Heart left ventricle (tissue), 16 donors: Measurements from ENCODE around the gene ARVCF. TPM values are rescaled to one million over a fixed set of nuclear protein-coding genes. Genes with fewer than 3 reads are reported as not detected.

Experiments
- ATAC-seq, 4 donors: fragments of 200-7000 bp; cut with Tn5 transposase; one replicate each; pipeline ENCODE4 v1.9.1; 2020 to 2022; ENCODE audit warnings: moderate library complexity in 4 of 4, mild to moderate bottlenecking in 3 of 4, moderate number of reproducible peaks in 1 of 4
- DNase-seq, 5 donors: peaks; one replicate each; pipeline ENCODE4 v3.0.0-alpha.2; 2020
- H3K27ac ChIP-seq, 12 donors: fragments of 200-600 bp; sonication (generic) in 4 of 12; one replicate each; pipeline versions ENCODE4 v1.5.0 to v1.8.0; 2016 to 2022; ENCODE audit warnings: mild to moderate bottlenecking in 2 of 12
- H3K27me3 ChIP-seq, 9 donors: fragments of 200-600 bp; sonication (generic) in 2 of 9; one replicate each; pipeline versions ENCODE4 v1.5.1 to v1.8.0; 2016 to 2022; ENCODE audit warnings: mild to moderate bottlenecking in 3 of 9
- H3K36me3 ChIP-seq, 9 donors: fragments of 200-600 bp; sonication (generic) in 2 of 9; one replicate each; pipeline versions ENCODE4 v1.5.0 to v1.8.0; 2018 to 2022; ENCODE audit warnings: mild to moderate bottlenecking in 2 of 9
- H3K4me1 ChIP-seq, 12 donors: fragments of 200-600 bp; sonication (generic) in 4 of 12; one replicate each; pipeline versions ENCODE4 v1.5.0 to v1.8.0; 2016 to 2022; ENCODE audit warnings: mild to moderate bottlenecking in 3 of 12
- H3K4me3 ChIP-seq, 12 donors: fragments of 200-600 bp; sonication (generic) in 4 of 12; one replicate each; pipeline versions ENCODE4 v1.5.0 to v1.8.0; 2017 to 2022; ENCODE audit warnings: mild to moderate bottlenecking in 9 of 12, moderate library complexity in 4 of 12
- H3K9me3 ChIP-seq, 12 donors: fragments of 200-600 bp; sonication (generic) in 4 of 12; one replicate each; pipeline versions ENCODE4 v1.5.0 to v1.8.0; 2016 to 2022; ENCODE audit warnings: mild to moderate bottlenecking in 1 of 12
- CTCF ChIP-seq, 12 donors: fragments of 200-600 bp; sonication (generic) in 4 of 12; IDR thresholded peaks; one replicate each; pipeline versions ENCODE4 v1.5.0 to v1.8.0; 2018 to 2022; ENCODE audit warnings: antibody characterized with exemption in 12 of 12, mild to moderate bottlenecking in 5 of 12
- POLR2A ChIP-seq, 2 donors: fragments of 450-650 bp; IDR thresholded peaks; one replicate each; pipeline ENCODE4 v1.6.1; 2017; ENCODE audit warnings: antibody characterized with exemption in 2 of 2, mild to moderate bottlenecking in 2 of 2, moderate library complexity in 2 of 2
- WGBS, 4 donors: extraction: QIAGEN DNeasy Blood & Tissue Kit in 2 of 4; methylation state at CpG; one replicate each; pipeline versions ENCODE4 v1.1.5 to v1.1.7; 2013 to 2018; 5-methylcytosine and 5-hydroxymethylcytosine counted together
- intact Hi-C, 10 donors: fragments of 100-400 bp; cut with DNase I; formaldehyde crosslinking; loops; one replicate each; pipeline versions ENCODE4 v1.11.1 to v1.14.2; 2022
- polyA plus RNA-seq, 2 donors: library from polyadenylated mRNA; stranded (reverse); fragments of 200-250 nt; gene quantifications; one replicate each; pipeline ENCODE4 v1.2.3, GENCODE V29; 2013
- total RNA-seq, 9 donors: library from RNA; depleted of rRNA in 2 of 9; stranded (reverse); fragments of >200 nt in 2 of 9; fragmentation: NEBNext Ultra II Directional in 3 of 9; extraction: Animal tissue kit (Norgen Biotek cat#: 25700) in 3 of 9; gene quantifications; one replicate each; pipeline versions ENCODE4 v1.1.0 to v1.2.4, GENCODE V29; 2016 to 2023
- donor health status: ischemic (EF 13 %, LVEDD 7.1; RV severe dilation, severe dysfunction).
- donor health status: healthy with polysubstance abuse.
- donor health status: DM: no; HTN: yes; CAD: no.
- donor health status: DM: no; HTN: no; CAD: no.
- donor health status: ischemic (EF 25% LVEDD 6.9; RV normal size, moderate dysfunction).
- donor health status: ischemic (EF 25% LVEDD 5.7; RV mildly dilated, moderate dysfunction).
- donor health status: healthy.
- donor health status: DM: yes; HTN: yes; CAD: no.
- donor health status: ischemic (EF 35%, LVEDD 5.7; RV mildly dilated, moderate dysfunction).
- donor health status: nonischemic (EF 11% LVEDD 7.7; RV severe dilation, severe dysfunction).
- donor health status: DM: yes; HTN: yes; CAD: no.
- donor health status: PGD.
- donor health status: ischemic (EF 29% LVEDD 5.4; RV normal size, mild dysfunction).
- donor health status: nonischemic (EF 23%, LVEDD 6.1; RV moderate dilation, normal function).

The ARVCF gene
- total and polyA plus RNA-seq, 11 donors = 21.2 to 46.6 (median 33.3) TPM

- Histone ChIP-seq H3K36me3 (peaks cover 0 to 11% (median 0%) of the 10 kb centered on the region in 9 donors), H3K4me1 (peaks cover 10 to 89% (median 55%) of the 10 kb centered on the region in 12 donors), H3K9me3 (no peaks in the 10 kb centered on the region), H3K4me3 (no peak overlapping the region), H3K27me3 (no peaks in the 10 kb centered on the region), H3K27ac (peak overlapping the region in 9 of 12 donors; percentile 28 to 99 (median 90))
- 84 to 90% (median 88%) methylated on average over 15 of the region's 15 CpGs for WGBS, 4 donors
- intact Hi-C loops = loop anchor here in 5 of 10 donors (5.0 to 10.0 kb wide), 4 partner anchors 52 to 90 kb away; partner anchors contain the start of genes DGCR8 (in 4 of the 5), RANBP1 (in 2 of the 5) and TRMT2A (in 2 of the 5)
- TF ChIP-seq POLR2A (IDR thresholded peaks at IDR 0.05) (no peak), CTCF (IDR thresholded peaks at IDR 0.05) (no peak)
- no peak for ATAC-seq
- peak in 1 of 5 donors; percentile 15 for DNase-seq
These were observed 8.2 kb upstream of the ARVCF start for GRCh38 chr22:20024650-20025397.

- Histone ChIP-seq H3K9me3 (no peaks in the 10 kb centered on the region), H3K4me3 (no peak overlapping the region), H3K27me3 (no peaks in the 10 kb centered on the region), H3K27ac (peak overlapping the region in 11 of 12 donors; percentile 36 to 99 (median 92)), H3K4me1 (peaks cover 10 to 83% (median 50%) of the 10 kb centered on the region in 12 donors), H3K36me3 (peaks cover 0 to 11% (median 0%) of the 10 kb centered on the region in 9 donors)
- peak in 1 of 2 donors; percentile 51 for TF ChIP-seq POLR2A (IDR thresholded peaks at IDR 0.05)
- no peak for TF ChIP-seq CTCF (IDR thresholded peaks at IDR 0.05)
- DNase-seq (peak in 4 of 5 donors; percentile 55 to 81 (median 63)), ATAC-seq (peak; percentile 46 to 60 (median 53))
- 48 to 58% (median 53%) methylated on average over 10 to 13 of the region's 13 CpGs for WGBS, 4 donors
- intact Hi-C loops = loop anchor here in 4 of 10 donors (5.0 to 10.0 kb wide), 3 partner anchors 58 to 91 kb away; partner anchors contain the start of genes DGCR8 (in 3 of the 4), RANBP1 (in 2 of the 4) and TRMT2A (in 2 of the 4)
These were observed 7.6 kb upstream of the ARVCF start for GRCh38 chr22:20024225-20024624.

GRCh38 chr22:20022978-20023613 is 6.5 kb upstream of the ARVCF start:
- no peaks in the 10 kb centered on the region for H3K27me3 ChIP-seq
- H3K4me3 ChIP-seq = peak overlapping the region in 6 of 12 donors; percentile 81 to 99 (median 98)
- H3K27ac ChIP-seq = peak overlapping the region; percentile 81 to 99 (median 95)
- no peak for ATAC-seq
- WGBS, 4 donors = 71 to 79% (median 77%) methylated on average over 10 of the region's 10 CpGs
- peaks cover 0 to 11% (median 0%) of the 10 kb centered on the region in 9 donors for H3K36me3 ChIP-seq
- no peaks in the 10 kb centered on the region for H3K9me3 ChIP-seq
- TF ChIP-seq CTCF (IDR thresholded peaks at IDR 0.05) (no peak), POLR2A (IDR thresholded peaks at IDR 0.05) (no peak)
- peaks cover 10 to 72% (median 40%) of the 10 kb centered on the region in 12 donors for H3K4me1 ChIP-seq
- peak in 1 of 5 donors; percentile 18 for DNase-seq
- intact Hi-C loops = loop anchor here in 4 of 10 donors (5.0 to 10.0 kb wide), 3 partner anchors 59 to 92 kb away; partner anchors contain the start of genes DGCR8 (in 3 of the 4), RANBP1 (in 2 of the 4) and TRMT2A (in 2 of the 4)
